A549 (cell line): ENCODE data around the gene KANSL1. TPM values are rescaled to one million over a fixed set of nuclear protein-coding genes. Genes with fewer than 3 reads are reported as not detected.

Source experiments
- ATAC-seq, 2 experiments: fragments of 200-7000 bp in 1 of 2; fragments of >200 bp in 1 of 2; cut with Nextera tagmentation in 1 of 2; cut with Tn5 transposase in 1 of 2; 3 replicates each; pipeline versions ENCODE4 v1.8.0 to v1.9.1; 2018 to 2020; ENCODE audit warnings: mild to moderate bottlenecking in 1 of 2, moderate library complexity in 1 of 2
- CTCF ChIA-PET: fragments of 300-600 bp; sonication (Branson Sonifier 250); formaldehyde crosslinking; extraction: SDS; loops from one replicate; lab custom pipeline; 2021; ENCODE audit warnings: antibody characterized with exemption, inconsistent platforms; lab: Yijun Ruan, JAX
- POLR2A ChIA-PET: fragments of 350-600 bp; formaldehyde crosslinking; extraction: SDS; loops from one replicate; lab custom pipeline; 2021; ENCODE audit warnings: antibody characterized with exemption, inconsistent platforms; lab: Yijun Ruan, JAX
- DNase-seq, 2 experiments: peaks; one replicate each; pipeline versions ENCODE4 v3.0.0 to v3.0.0-alpha.2; 2011 to 2016; ENCODE audit warnings: low read depth in 1 of 2, low spot score in 1 of 2
- FAIRE-seq: peaks from 2 replicates; lab custom pipeline; 2011; peaks lifted over from hg19 to GRCh38; lab: Jason Lieb, UNC
- H3K27ac ChIP-seq, 2 experiments: fragments of >200 bp; sonication (Bioruptor Twin); formaldehyde crosslinking; 3 replicates each; pipeline ENCODE4 v1.5.1; 2016 to 2017
- H3K4me1 ChIP-seq: fragments of >200 bp; sonication (Bioruptor Twin); formaldehyde crosslinking; 3 replicates; pipeline ENCODE4 v1.6.1; 2016
- H3K4me2 ChIP-seq: fragments of >200 bp; sonication (Bioruptor Twin); formaldehyde crosslinking; 3 replicates; pipeline ENCODE4 v1.6.1; 2016
- H3K4me3 ChIP-seq: fragments of >200 bp; sonication (Bioruptor Twin); formaldehyde crosslinking; 3 replicates; pipeline ENCODE4 v1.5.1; 2016
- H3K9me3 ChIP-seq: fragments of >200 bp; sonication (Bioruptor Twin); formaldehyde crosslinking; 3 replicates; pipeline ENCODE4 v1.6.1; 2016
- BCL3 ChIP-seq: fragments of >200 bp; sonication (Bioruptor Twin); formaldehyde crosslinking; IDR thresholded peaks from 3 replicates; pipeline ENCODE4 v1.6.1; 2016
- CEBPB ChIP-seq, 2 experiments: fragments of >200 bp in 1 of 2; sonication (Bioruptor Twin) in 1 of 2; formaldehyde crosslinking in 1 of 2; IDR thresholded peaks; 2 replicates each; pipeline ENCODE4 v1.6.1; 2012 to 2016
- ELK1 ChIP-seq: fragments of 150-350 bp; IDR thresholded peaks from 2 replicates; pipeline ENCODE4 v1.6.1; 2014; ENCODE audit warnings: low read depth, mild to moderate bottlenecking, low read length
- EP300 ChIP-seq, 2 experiments: fragments of >200 bp; sonication (Bioruptor Twin); formaldehyde crosslinking; IDR thresholded peaks; 2 replicates in 1 of 2; 3 replicates in 1 of 2; pipeline ENCODE4 v1.6.1; 2016 to 2017
- HEYL ChIP-seq: fragments of 250-450 bp; sonication (Bioruptor Pico); IDR thresholded peaks from 2 replicates; pipeline ENCODE4 v1.8.0; 2021; ENCODE audit warnings: mild to moderate bottlenecking, moderate library complexity
- JUN ChIP-seq, 2 experiments: fragments of >200 bp; sonication (Bioruptor Twin); formaldehyde crosslinking; IDR thresholded peaks; 2 replicates in 1 of 2; 3 replicates in 1 of 2; pipeline ENCODE4 v1.6.1; 2016 to 2017
- KDM5A ChIP-seq: fragments of 200-600 bp; sonication (generic); IDR thresholded peaks from 2 replicates; pipeline ENCODE4 v1.6.1; 2016; ENCODE audit warnings: antibody characterized with exemption, mild to moderate bottlenecking
- MAZ ChIP-seq: fragments of 150-350 bp; IDR thresholded peaks from 2 replicates; pipeline ENCODE4 v1.6.1; 2014; ENCODE audit warnings: antibody characterized with exemption, low read depth, low read length, borderline replicate concordance
- NFE2L2 ChIP-seq: fragments of 150-350 bp; conservative IDR thresholded peaks from 2 replicates; pipeline ENCODE4 v1.6.1; 2014; ENCODE audit warnings: low read length
- NPAS2 ChIP-seq: fragments of 250-450 bp; sonication (Bioruptor Pico); IDR thresholded peaks from 2 replicates; pipeline ENCODE4 v1.8.0; 2022; ENCODE audit warnings: mild to moderate bottlenecking, moderate library complexity, borderline replicate concordance
- RARB ChIP-seq: fragments of 250-450 bp; sonication (Bioruptor Pico); IDR thresholded peaks from 2 replicates; pipeline ENCODE4 v1.8.0; 2021; ENCODE audit warnings: mild to moderate bottlenecking, moderate library complexity
- RCOR1 ChIP-seq: fragments of 150-350 bp; IDR thresholded peaks from 2 replicates; pipeline ENCODE4 v1.6.1; 2014; ENCODE audit warnings: antibody characterized with exemption, low read length, low read depth
- REST ChIP-seq: fragments of 200-600 bp; sonication (generic); IDR thresholded peaks from 2 replicates; pipeline ENCODE4 v1.6.1; 2016; ENCODE audit warnings: antibody characterized with exemption, mild to moderate bottlenecking, moderate library complexity
- RFX5 ChIP-seq: fragments of 450-650 bp; IDR thresholded peaks from 2 replicates; pipeline ENCODE4 v1.7.1; 2014; ENCODE audit warnings: antibody characterized with exemption, mild to moderate bottlenecking, moderate library complexity
- TP53 ChIP-seq: fragments of 250-450 bp; sonication (Bioruptor Pico); IDR thresholded peaks from 2 replicates; pipeline ENCODE4 v1.5.0; 2021; ENCODE audit warnings: mild to moderate bottlenecking, moderate library complexity
- USF2 ChIP-seq: fragments of 450-650 bp; IDR thresholded peaks from 2 replicates; pipeline ENCODE4 v1.6.1; 2014; ENCODE audit warnings: antibody characterized with exemption
- ZC3H11A ChIP-seq: fragments of 450-650 bp; IDR thresholded peaks from 2 replicates; pipeline ENCODE4 v1.6.1; 2014; ENCODE audit warnings: antibody characterized with exemption, mild to moderate bottlenecking
- ZFP36 ChIP-seq: fragments of 450-650 bp; IDR thresholded peaks from 2 replicates; pipeline ENCODE4 v1.6.1; 2014; ENCODE audit warnings: borderline replicate concordance; ENCODE audit not compliant: partially characterized antibody
- ZNF302 ChIP-seq: fragments of 250-450 bp; sonication (Bioruptor Pico); IDR thresholded peaks from 2 replicates; pipeline ENCODE4 v1.9.0; 2021; ENCODE audit warnings: inconsistent platforms, mild to moderate bottlenecking, moderate library complexity
- WGBS: methylation state at CpG from one replicate; pipeline ENCODE4 v1.1.6; 2017; ENCODE audit errors: missing lambda C conversion rate; 5-methylcytosine and 5-hydroxymethylcytosine counted together
- polyA plus RNA-seq, 4 experiments: library from polyadenylated mRNA; depleted of rRNA in 3 of 4; stranded (reverse); fragments of >200 nt; fragmentation: RNase III in 1 of 4; extraction: RNeasy Plus Mini Kit Qiagen cat#74134 plus additional on column Dnase treatment in 1 of 4; gene quantifications; 2 replicates in 3 of 4; 3 replicates in 1 of 4; pipeline ENCODE4 v1.2.3, GENCODE V29; 2011 to 2017

Gene KANSL1
- polyA plus RNA-seq, 2 of the 4 experiments (the other 2 are of a cell fraction) = 22.6 to 27.9 TPM

- ChIA-PET POLR2A (interaction anchor here (1.3 kb wide), 1 partner anchor 67 kb away, joined by 3 read pairs; the partner anchor contains the start of gene KANSL1), CTCF (interaction anchor here (1.1 to 2.6 kb wide), 10 partner anchors 11 to 81 kb away, joined by 3 to 12 read pairs (median 4); partner anchors contain the start of gene KANSL1)
- TF ChIP-seq EP300 (IDR thresholded peaks at IDR 0.05) (no peak), ELK1 (no peak), KDM5A (no peak), CEBPB (IDR thresholded peaks at IDR 0.05) (no peak), REST (no peak), RARB (CRISPR knock-in tag) (no peak), ZFP36 (no peak), NPAS2 (CRISPR knock-in tag) (no peak), ZNF302 (CRISPR knock-in tag) (no peak), ZC3H11A (no peak), RCOR1 (no peak), TP53 (CRISPR knock-in tag) (no peak), MAZ (no peak), BCL3 (no peak), NFE2L2 (no peak), USF2 (no peak), JUN (IDR thresholded peaks at IDR 0.05) (no peak), RFX5 (no peak), HEYL (CRISPR knock-in tag) (no peak)
- Histone ChIP-seq H3K27ac (no peak overlapping the region), H3K4me1 (peaks cover 16% of the 10 kb centered on the region; the same call in 2 of the 3 replicates), H3K4me3 (no peak overlapping the region), H3K9me3 (no peaks in the 10 kb centered on the region), H3K4me2 (no peak overlapping the region)
- ATAC-seq (0 out of 6 replicates have a peak, but pooled peaks of 1 of the 2 experiments have one; percentile 12), FAIRE-seq (no peak), DNase-seq (no peak)
- WGBS = 93% methylated on average over 6 of the region's 6 CpGs
Observed at GRCh38 chr17:46125831-46126230, 67.4 kb downstream of the KANSL1 start.
